Measurements from ENCODE around the gene MAG.
A peak's percentile ranks its signal among the peaks of the same experiment; 100 is the strongest.

Gene MAG

GRCh38 chr19:35264268-35265125 lies 27.5 kb upstream of the MAG start:
- H3K9me3 ChIP-seq (ENCODE audit: low read length) = no peaks in the 10 kb centered on the region
- H2AFZ ChIP-seq (ENCODE audit: low read length) = no peak overlapping the region
- TF ChIP-seq EZH2 (IDR thresholded peaks at IDR 0.05; ENCODE audit: borderline replicate concordance, low read length) (no peak), CTCF (IDR thresholded peaks at IDR 0.05; ENCODE audit: low read length) (no peak)
- no peaks in the 10 kb centered on the region for H4K20me1 ChIP-seq (ENCODE audit: insufficient read depth, low read length)
- peaks cover 50% of the 10 kb centered on the region; the same call in 1 of the 2 replicates for H3K36me3 ChIP-seq (ENCODE audit: insufficient read depth, low read length)
- H3F3A ChIP-seq (ENCODE audit: insufficient read depth, low read length) = no peaks in the 10 kb centered on the region
- H3K27ac ChIP-seq (ENCODE audit: low read depth, low read length, poor library complexity, severe bottlenecking) = peak overlapping the region; percentile 85
- H3K79me2 ChIP-seq (ENCODE audit: insufficient read depth, low read length) = no peaks in the 10 kb centered on the region
- no peaks in the 10 kb centered on the region for H3K27me3 ChIP-seq (ENCODE audit: insufficient read depth, low read length)
- peaks cover 46% of the 10 kb centered on the region for H3K4me1 ChIP-seq (ENCODE audit: insufficient read depth, low read length, severe bottlenecking)
- no peak overlapping the region; the same call in 1 of the 2 replicates for H3K9ac ChIP-seq (ENCODE audit: low read length)
- H3K4me3 ChIP-seq (ENCODE audit: low read depth, low read length, poor library complexity, severe bottlenecking) = no peak overlapping the region
- H3K4me2 ChIP-seq (ENCODE audit: low read length) = no peak overlapping the region
- no peaks in the 10 kb centered on the region for H3K9me2 ChIP-seq (ENCODE audit: low read depth, low read length)

- no peaks in the 10 kb centered on the region for H3K79me2 ChIP-seq (ENCODE audit: insufficient read depth, low read length)
- H3K9me3 ChIP-seq (ENCODE audit: low read length) = no peaks in the 10 kb centered on the region
- no peak overlapping the region for H3K4me3 ChIP-seq (ENCODE audit: low read depth, low read length, poor library complexity, severe bottlenecking)
- H3K4me2 ChIP-seq (ENCODE audit: low read length) = no peak overlapping the region
- H3K4me1 ChIP-seq (ENCODE audit: insufficient read depth, low read length, severe bottlenecking) = peaks cover 51% of the 10 kb centered on the region
- TF ChIP-seq EZH2 (IDR thresholded peaks at IDR 0.05; ENCODE audit: borderline replicate concordance, low read length) (no peak), CTCF (IDR thresholded peaks at IDR 0.05; ENCODE audit: low read length) (no peak)
- H3K27ac ChIP-seq (ENCODE audit: low read depth, low read length, poor library complexity, severe bottlenecking) = peak overlapping the region; percentile 85
- no peaks in the 10 kb centered on the region for H3F3A ChIP-seq (ENCODE audit: insufficient read depth, low read length)
- no peak overlapping the region for H2AFZ ChIP-seq (ENCODE audit: low read length)
- H4K20me1 ChIP-seq (ENCODE audit: insufficient read depth, low read length) = no peaks in the 10 kb centered on the region
- H3K27me3 ChIP-seq (ENCODE audit: insufficient read depth, low read length) = no peaks in the 10 kb centered on the region
- H3K9me2 ChIP-seq (ENCODE audit: low read depth, low read length) = no peaks in the 10 kb centered on the region
- H3K9ac ChIP-seq (ENCODE audit: low read length) = no peak overlapping the region; the same call in 1 of the 2 replicates
- H3K36me3 ChIP-seq (ENCODE audit: insufficient read depth, low read length) = peaks cover 50% of the 10 kb centered on the region; the same call in 1 of the 2 replicates
Measured at GRCh38 chr19:35265126-35265899, 26.6 kb upstream of the MAG start.

GRCh38 chr19:35265900-35266519 lies 26.0 kb upstream of the MAG start:
- Histone ChIP-seq H3K4me2 (ENCODE audit: low read length) (no peak overlapping the region; the same call in 1 of the 2 replicates), H3K4me1 (ENCODE audit: insufficient read depth, low read length, severe bottlenecking) (peaks cover 47% of the 10 kb centered on the region), H3F3A (ENCODE audit: insufficient read depth, low read length) (no peaks in the 10 kb centered on the region), H3K9me2 (ENCODE audit: low read depth, low read length) (no peaks in the 10 kb centered on the region), H4K20me1 (ENCODE audit: insufficient read depth, low read length) (no peaks in the 10 kb centered on the region), H3K9me3 (ENCODE audit: low read length) (no peaks in the 10 kb centered on the region), H3K4me3 (ENCODE audit: low read depth, low read length, poor library complexity, severe bottlenecking) (peak overlapping the region; percentile 87), H3K9ac (ENCODE audit: low read length) (no peak overlapping the region), H3K27me3 (ENCODE audit: insufficient read depth, low read length) (no peaks in the 10 kb centered on the region), H3K79me2 (ENCODE audit: insufficient read depth, low read length) (no peaks in the 10 kb centered on the region), H3K27ac (ENCODE audit: low read depth, low read length, poor library complexity, severe bottlenecking) (peak overlapping the region; percentile 85), H3K36me3 (ENCODE audit: insufficient read depth, low read length) (peaks cover 52% of the 10 kb centered on the region), H2AFZ (ENCODE audit: low read length) (no peak overlapping the region)
- TF ChIP-seq EZH2 (IDR thresholded peaks at IDR 0.05; ENCODE audit: borderline replicate concordance, low read length) (no peak), CTCF (IDR thresholded peaks at IDR 0.05; ENCODE audit: low read length) (no peak)

All from OCI-LY1 (cell line).